ENCODE measurements around the gene MUC4.
"Not testable (repeated sequence)": the region's sequence is repeated elsewhere in the genome, so short reads cannot be mapped to it uniquely, and the experiment has no call there.

Gene MUC4

GRCh38 chr3:195825191-195825588, 13.5 kb upstream of the MUC4 start:
- DNase-seq (ENCODE audit: low read depth in 1 of 2, low spot score in 1 of 2) = no peak
- TF ChIP-seq, protein P1, sequence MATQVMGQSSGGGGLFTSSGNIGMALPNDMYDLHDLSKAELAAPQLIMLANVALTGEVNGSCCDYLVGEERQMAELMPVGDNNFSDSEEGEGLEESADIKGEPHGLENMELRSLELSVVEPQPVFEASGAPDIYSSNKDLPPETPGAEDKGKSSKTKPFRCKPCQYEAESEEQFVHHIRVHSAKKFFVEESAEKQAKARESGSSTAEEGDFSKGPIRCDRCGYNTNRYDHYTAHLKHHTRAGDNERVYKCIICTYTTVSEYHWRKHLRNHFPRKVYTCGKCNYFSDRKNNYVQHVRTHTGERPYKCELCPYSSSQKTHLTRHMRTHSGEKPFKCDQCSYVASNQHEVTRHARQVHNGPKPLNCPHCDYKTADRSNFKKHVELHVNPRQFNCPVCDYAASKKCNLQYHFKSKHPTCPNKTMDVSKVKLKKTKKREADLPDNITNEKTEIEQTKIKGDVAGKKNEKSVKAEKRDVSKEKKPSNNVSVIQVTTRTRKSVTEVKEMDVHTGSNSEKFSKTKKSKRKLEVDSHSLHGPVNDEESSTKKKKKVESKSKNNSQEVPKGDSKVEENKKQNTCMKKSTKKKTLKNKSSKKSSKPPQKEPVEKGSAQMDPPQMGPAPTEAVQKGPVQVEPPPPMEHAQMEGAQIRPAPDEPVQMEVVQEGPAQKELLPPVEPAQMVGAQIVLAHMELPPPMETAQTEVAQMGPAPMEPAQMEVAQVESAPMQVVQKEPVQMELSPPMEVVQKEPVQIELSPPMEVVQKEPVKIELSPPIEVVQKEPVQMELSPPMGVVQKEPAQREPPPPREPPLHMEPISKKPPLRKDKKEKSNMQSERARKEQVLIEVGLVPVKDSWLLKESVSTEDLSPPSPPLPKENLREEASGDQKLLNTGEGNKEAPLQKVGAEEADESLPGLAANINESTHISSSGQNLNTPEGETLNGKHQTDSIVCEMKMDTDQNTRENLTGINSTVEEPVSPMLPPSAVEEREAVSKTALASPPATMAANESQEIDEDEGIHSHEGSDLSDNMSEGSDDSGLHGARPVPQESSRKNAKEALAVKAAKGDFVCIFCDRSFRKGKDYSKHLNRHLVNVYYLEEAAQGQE (IDR thresholded peaks at IDR 0.05; ENCODE audit: insufficient replicate concordance, low read depth) = no peak
- TF ChIP-seq SPI1 (IDR thresholded peaks at IDR 0.05; ENCODE audit: borderline replicate concordance, low read depth) (no peak), POLR2AphosphoS5 (IDR thresholded peaks at IDR 0.05; ENCODE audit: low read depth) (no peak), GABPA (IDR thresholded peaks at IDR 0.05; ENCODE audit: low read depth) (no peak)
- TF ChIP-seq, protein P2, sequence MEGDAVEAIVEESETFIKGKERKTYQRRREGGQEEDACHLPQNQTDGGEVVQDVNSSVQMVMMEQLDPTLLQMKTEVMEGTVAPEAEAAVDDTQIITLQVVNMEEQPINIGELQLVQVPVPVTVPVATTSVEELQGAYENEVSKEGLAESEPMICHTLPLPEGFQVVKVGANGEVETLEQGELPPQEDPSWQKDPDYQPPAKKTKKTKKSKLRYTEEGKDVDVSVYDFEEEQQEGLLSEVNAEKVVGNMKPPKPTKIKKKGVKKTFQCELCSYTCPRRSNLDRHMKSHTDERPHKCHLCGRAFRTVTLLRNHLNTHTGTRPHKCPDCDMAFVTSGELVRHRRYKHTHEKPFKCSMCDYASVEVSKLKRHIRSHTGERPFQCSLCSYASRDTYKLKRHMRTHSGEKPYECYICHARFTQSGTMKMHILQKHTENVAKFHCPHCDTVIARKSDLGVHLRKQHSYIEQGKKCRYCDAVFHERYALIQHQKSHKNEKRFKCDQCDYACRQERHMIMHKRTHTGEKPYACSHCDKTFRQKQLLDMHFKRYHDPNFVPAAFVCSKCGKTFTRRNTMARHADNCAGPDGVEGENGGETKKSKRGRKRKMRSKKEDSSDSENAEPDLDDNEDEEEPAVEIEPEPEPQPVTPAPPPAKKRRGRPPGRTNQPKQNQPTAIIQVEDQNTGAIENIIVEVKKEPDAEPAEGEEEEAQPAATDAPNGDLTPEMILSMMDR (IDR thresholded peaks at IDR 0.05; ENCODE audit: insufficient read depth, low read length) = no peak
- no peak overlapping the region for H3K4me3 ChIP-seq (replicated peaks; ENCODE audit: insufficient read depth, low read length)
- H3K27ac ChIP-seq (replicated peaks) = no peak overlapping the region
- no peaks in the 10 kb centered on the region for H3K27me3 ChIP-seq (ENCODE audit: insufficient read depth, poor library complexity, severe bottlenecking)

DNA sequence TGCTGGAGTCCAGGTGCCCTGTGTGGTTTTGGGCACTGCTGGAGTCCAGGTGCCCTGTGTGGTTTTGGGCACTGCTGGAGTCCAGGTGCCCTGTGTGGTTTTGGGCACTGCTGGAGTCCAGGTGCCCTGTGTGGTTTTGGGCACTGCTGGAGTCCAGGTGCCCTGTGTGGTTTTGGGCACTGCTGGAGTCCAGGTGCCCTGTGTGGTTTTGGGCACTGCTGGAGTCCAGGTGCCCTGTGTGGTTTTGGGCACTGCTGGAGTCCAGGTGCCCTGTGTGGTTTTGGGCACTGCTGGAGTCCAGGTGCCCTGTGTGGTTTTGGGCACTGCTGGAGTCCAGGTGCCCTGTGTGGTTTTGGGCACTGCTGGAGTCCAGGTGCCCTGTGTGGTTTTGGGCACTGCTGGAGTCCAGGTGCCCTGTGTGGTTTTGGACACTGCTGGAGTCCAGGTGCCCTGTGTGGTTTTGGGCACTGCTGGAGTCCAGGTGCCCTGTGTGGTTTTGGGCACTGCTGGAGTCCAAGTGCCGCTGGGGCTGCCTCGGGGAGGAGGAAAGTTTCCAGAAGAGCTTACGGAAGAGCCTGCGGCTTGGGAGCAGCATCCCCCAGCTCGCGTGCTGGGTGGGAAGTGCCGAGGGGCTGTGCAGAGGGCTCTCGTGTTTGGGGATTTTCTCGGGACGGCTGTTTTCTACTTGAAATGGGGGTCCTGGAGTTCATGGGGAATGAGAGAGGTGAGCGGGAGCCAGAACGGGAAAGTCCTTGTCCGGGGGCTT, 12.9 kb upstream of the MUC4 start:
- not testable (repeated sequence) for H3K27ac ChIP-seq (replicated peaks); DNase-seq (ENCODE audit: low read depth in 1 of 2, low spot score in 1 of 2); H3K27me3 ChIP-seq (ENCODE audit: insufficient read depth, poor library complexity, severe bottlenecking); H3K4me3 ChIP-seq (replicated peaks; ENCODE audit: insufficient read depth, low read length)

DNA sequence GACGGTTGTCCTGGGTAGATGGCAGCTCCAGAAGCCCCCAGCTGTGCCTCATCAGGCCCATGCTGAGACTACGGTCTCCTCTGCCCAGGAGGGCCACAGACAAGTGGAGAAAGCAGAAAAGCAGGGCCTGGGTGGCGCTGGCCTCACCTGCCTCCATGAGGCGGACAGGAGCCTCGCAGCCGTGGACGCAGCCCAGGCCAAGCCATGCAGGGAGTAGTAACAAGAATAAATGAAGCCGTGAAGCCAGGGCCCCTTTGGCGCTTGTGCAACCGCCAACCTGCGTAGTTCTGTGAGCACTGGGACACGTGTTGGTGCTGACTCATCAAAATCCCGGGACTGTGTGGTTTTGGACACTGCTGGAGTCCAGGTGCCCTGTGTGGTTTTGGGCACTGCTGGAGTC, 12.3 kb upstream of the MUC4 start:
- DNase-seq (ENCODE audit: low read depth in 1 of 2, low spot score in 1 of 2) = no peak
- Histone ChIP-seq H3K27me3 (ENCODE audit: insufficient read depth, poor library complexity, severe bottlenecking) (no peaks in the 10 kb centered on the region), H3K4me3 (replicated peaks; ENCODE audit: insufficient read depth, low read length) (no peak overlapping the region), H3K27ac (replicated peaks) (no peak overlapping the region)
- TF ChIP-seq POLR2AphosphoS5 (IDR thresholded peaks at IDR 0.05; ENCODE audit: low read depth) = no peak
- no peak for TF ChIP-seq SPI1 (IDR thresholded peaks at IDR 0.05; ENCODE audit: borderline replicate concordance, low read depth)
- TF ChIP-seq, protein P1 (IDR thresholded peaks at IDR 0.05; ENCODE audit: insufficient replicate concordance, low read depth) = no peak
- TF ChIP-seq, protein P2 (IDR thresholded peaks at IDR 0.05; ENCODE audit: insufficient read depth, low read length) = no peak
- no peak for TF ChIP-seq GABPA (IDR thresholded peaks at IDR 0.05; ENCODE audit: low read depth)

- TF ChIP-seq, protein P1 (IDR thresholded peaks at IDR 0.05; ENCODE audit: insufficient replicate concordance, low read depth) = no peak
- TF ChIP-seq GABPA (IDR thresholded peaks at IDR 0.05; ENCODE audit: low read depth) (no peak), SPI1 (IDR thresholded peaks at IDR 0.05; ENCODE audit: borderline replicate concordance, low read depth) (no peak), POLR2AphosphoS5 (IDR thresholded peaks at IDR 0.05; ENCODE audit: low read depth) (no peak)
- TF ChIP-seq, protein P2 (IDR thresholded peaks at IDR 0.05; ENCODE audit: insufficient read depth, low read length) = no peak
- Histone ChIP-seq H3K27ac (replicated peaks) (no peak overlapping the region), H3K27me3 (ENCODE audit: insufficient read depth, poor library complexity, severe bottlenecking) (no peaks in the 10 kb centered on the region), H3K4me3 (replicated peaks; ENCODE audit: insufficient read depth, low read length) (no peak overlapping the region)
- DNase-seq (ENCODE audit: low read depth in 1 of 2, low spot score in 1 of 2) = no peak
Measured at GRCh38 chr3:195823280-195823679, 11.6 kb upstream of the MUC4 start.
